GM23248 (cell line): ENCODE data around the gene EML4. TPM values are rescaled to one million over a fixed set of nuclear protein-coding genes. Genes with fewer than 3 reads are reported as not detected.

ENCODE experiments used
- DNase-seq: peaks from one replicate; pipeline ENCODE4 v3.0.0-alpha.2; 2015
- H2AFZ ChIP-seq: fragments of 200-600 bp; sonication (generic); 2 replicates; pipeline ENCODE4 v1.6.1; 2016; ENCODE audit warnings: antibody characterized with exemption
- H3F3A ChIP-seq: fragments of 200-600 bp; sonication (generic); 2 replicates; pipeline ENCODE4 v1.6.1; 2016; ENCODE audit warnings: mild to moderate bottlenecking, antibody characterized with exemption, mixed run types; ENCODE audit not compliant: insufficient read depth
- H3K27ac ChIP-seq: fragments of 200-600 bp; sonication (generic); 2 replicates; pipeline ENCODE4 v1.5.1; 2016; ENCODE audit warnings: mild to moderate bottlenecking
- H3K27me3 ChIP-seq: fragments of 200-600 bp; sonication (generic); replicated peaks from 2 replicates; pipeline ENCODE4 v1.6.1; 2016; ENCODE audit warnings: mild to moderate bottlenecking; ENCODE audit not compliant: insufficient read depth
- H3K36me3 ChIP-seq: fragments of 200-600 bp; sonication (generic); 2 replicates; pipeline ENCODE4 v1.6.1; 2016; ENCODE audit warnings: low read depth, mild to moderate bottlenecking
- H3K4me1 ChIP-seq: fragments of 200-600 bp; sonication (generic); 2 replicates; pipeline ENCODE4 v1.6.1; 2016; ENCODE audit warnings: mild to moderate bottlenecking; ENCODE audit not compliant: insufficient read depth
- H3K4me2 ChIP-seq: fragments of 200-600 bp; sonication (generic); one replicate; pipeline ENCODE4 v1.6.1; 2016; ENCODE audit warnings: mild to moderate bottlenecking; ENCODE audit not compliant: unreplicated experiment
- H3K4me3 ChIP-seq: fragments of 200-600 bp; sonication (generic); 2 replicates; pipeline ENCODE4 v1.5.1; 2016; ENCODE audit warnings: mild to moderate bottlenecking
- H3K79me2 ChIP-seq: fragments of 200-600 bp; sonication (generic); 2 replicates; pipeline ENCODE4 v1.6.1; 2016; ENCODE audit warnings: mild to moderate bottlenecking; ENCODE audit not compliant: insufficient read depth
- H3K9ac ChIP-seq: fragments of 200-600 bp; sonication (generic); 2 replicates; pipeline ENCODE4 v1.6.1; 2016; ENCODE audit warnings: mild to moderate bottlenecking
- H3K9me2 ChIP-seq: fragments of 200-600 bp; sonication (generic); 2 replicates; pipeline ENCODE4 v1.6.1; 2016; ENCODE audit warnings: mixed run types, mild to moderate bottlenecking, moderate library complexity; ENCODE audit not compliant: insufficient read depth
- H3K9me3 ChIP-seq: fragments of 200-600 bp; sonication (generic); one replicate; pipeline ENCODE4 v1.6.1; 2017; ENCODE audit warnings: low read depth
- H4K20me1 ChIP-seq: fragments of 200-600 bp; sonication (generic); 2 replicates; pipeline ENCODE4 v1.6.0; 2016; ENCODE audit not compliant: insufficient read depth
- EZH2 ChIP-seq: fragments of 200-600 bp; sonication (generic); IDR thresholded peaks from 2 replicates; pipeline ENCODE4 v1.6.1; 2018; ENCODE audit warnings: antibody characterized with exemption, mild to moderate bottlenecking; ENCODE audit not compliant: insufficient read depth, poor library complexity, severe bottlenecking
- EZH2phosphoT487 ChIP-seq: fragments of 200-600 bp; sonication (generic); IDR thresholded peaks from 2 replicates; pipeline ENCODE4 v1.6.1; 2018; ENCODE audit warnings: antibody characterized with exemption, moderate library complexity, mild to moderate bottlenecking, low read depth; ENCODE audit not compliant: insufficient read depth
- WGBS, 2 experiments: methylation state at CpG; one replicate each; pipeline ENCODE4 v1.1.6; 2015 to 2017; ENCODE audit warnings: low lambda C conversion rate in 2 of 2, low coverage in 1 of 2; ENCODE audit errors: missing lambda C conversion rate in 2 of 2; 5-methylcytosine and 5-hydroxymethylcytosine counted together
- in situ Hi-C: fragments of 300-500 bp; cut with MboI; formaldehyde crosslinking; loops from 2 replicates; pipeline ENCODE4 v1.15.0; 2020
- polyA plus RNA-seq: library from polyadenylated mRNA; unstranded; fragments of >200 nt; fragmentation: Nextera tagmentation; extraction: Ambion mirVana; gene quantifications from 2 replicates; pipeline ENCODE4 v1.2.1, GENCODE V29; 2016
- total RNA-seq: library from RNA; depleted of rRNA; stranded (reverse); fragments of >200 nt; shearing (Covaris generic); gene quantifications from 2 replicates; pipeline ENCODE4 v1.2.3, GENCODE V29; 2014

Gene EML4
- total and polyA plus RNA-seq, 2 experiments from 2014 or later = 19.3 to 21.7 TPM

DNA sequence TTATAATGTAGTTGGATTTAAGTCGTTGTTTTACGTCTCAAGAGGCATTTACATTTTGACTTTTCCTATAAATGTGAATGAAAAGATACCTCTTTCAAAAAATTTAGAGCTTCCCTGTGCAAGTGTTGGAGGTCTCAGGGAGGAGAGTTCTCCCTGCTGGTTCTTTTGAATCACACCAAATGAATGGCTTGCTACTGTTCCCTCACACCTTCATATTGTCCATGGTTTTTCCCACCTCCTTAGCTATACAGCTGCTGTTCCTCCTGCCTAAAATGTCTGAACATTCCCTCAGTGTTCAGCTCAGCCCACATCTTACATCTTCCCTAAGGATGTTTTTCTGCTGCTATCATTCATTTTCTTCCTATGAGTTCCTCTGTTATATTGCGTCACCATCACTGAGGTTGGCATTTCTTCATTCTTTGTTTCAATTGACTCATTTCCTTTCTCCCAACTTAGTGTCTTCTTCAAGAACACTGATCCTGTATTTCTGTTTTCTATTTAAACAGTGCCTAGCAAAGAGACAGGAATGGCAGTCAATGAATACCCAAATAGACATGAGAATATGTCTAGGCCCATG lies 145.8 kb downstream of the EML4 start:
- peaks cover 27% of the 10 kb centered on the region for H3F3A ChIP-seq
- TF ChIP-seq EZH2phosphoT487 (no peak), EZH2 (no peak)
- WGBS, 2 experiments = 53 to 60% methylated on average over 3 of the region's 3 CpGs
- no peaks in the 10 kb centered on the region for H3K36me3 ChIP-seq
- H2AFZ ChIP-seq = peak overlapping the region; percentile 69
- no peaks in the 10 kb centered on the region for H3K9me3 ChIP-seq
- in situ Hi-C loops = loop anchor here (25.0 kb wide), 1 partner anchor 453 kb away; no protein-coding TSS in a partner anchor
- H3K9ac ChIP-seq = peak overlapping the region; percentile 36
- H3K4me1 ChIP-seq = peaks cover 24% of the 10 kb centered on the region
- H3K79me2 ChIP-seq = no peaks in the 10 kb centered on the region
- no peaks in the 10 kb centered on the region for H4K20me1 ChIP-seq
- peak overlapping the region; percentile 59 for H3K4me2 ChIP-seq
- H3K9me2 ChIP-seq = no peaks in the 10 kb centered on the region
- 0 out of 2 replicates have a peak overlapping the region, but pooled peaks have one; percentile 14 for H3K4me3 ChIP-seq
- H3K27me3 ChIP-seq = no peaks in the 10 kb centered on the region
- peak overlapping the region; percentile 67 for H3K27ac ChIP-seq
- peak; percentile 93 for DNase-seq

DNA sequence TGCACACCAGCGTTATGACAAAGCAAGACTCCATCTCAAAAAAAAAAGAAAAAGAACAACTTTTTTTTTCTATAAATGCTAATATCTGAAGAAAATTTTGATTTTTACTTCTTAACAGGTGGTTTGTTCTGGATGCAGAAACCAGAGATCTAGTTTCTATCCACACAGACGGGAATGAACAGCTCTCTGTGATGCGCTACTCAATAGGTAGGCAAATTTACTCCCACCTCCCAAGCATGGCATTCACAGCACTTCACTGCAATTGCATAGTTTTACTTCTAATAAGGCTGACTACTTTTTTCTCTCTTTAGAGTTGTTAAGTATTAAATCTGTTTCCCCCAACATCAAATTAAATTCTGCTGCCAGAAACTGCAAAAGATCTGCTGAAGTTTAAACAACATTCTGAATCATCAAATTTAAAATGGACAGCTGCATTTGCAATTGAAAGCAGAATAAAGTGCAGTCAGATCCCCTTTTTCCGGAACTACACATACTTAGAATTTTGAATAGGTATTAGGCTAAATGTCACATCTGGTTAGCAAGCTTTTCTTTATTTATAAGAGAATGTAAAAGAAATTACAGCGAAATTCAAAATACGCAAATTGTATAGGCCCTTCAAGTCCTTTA lies 146.8 kb downstream of the EML4 start:
- WGBS, 2 experiments = 88 to 90% methylated on average over 6 of the region's 6 CpGs
- H3K36me3 ChIP-seq = no peaks in the 10 kb centered on the region
- DNase-seq = no peak
- no peak overlapping the region for H3K4me3 ChIP-seq
- TF ChIP-seq EZH2 (no peak), EZH2phosphoT487 (no peak)
- no peaks in the 10 kb centered on the region for H3K9me3 ChIP-seq
- no peaks in the 10 kb centered on the region for H4K20me1 ChIP-seq
- no peaks in the 10 kb centered on the region for H3K27me3 ChIP-seq
- H3K79me2 ChIP-seq = no peaks in the 10 kb centered on the region
- H3K9me2 ChIP-seq = no peaks in the 10 kb centered on the region
- peaks cover 27% of the 10 kb centered on the region for H3F3A ChIP-seq
- H3K4me1 ChIP-seq = peaks cover 24% of the 10 kb centered on the region
- H3K27ac ChIP-seq = peak overlapping the region; percentile 67
- no peak overlapping the region for H2AFZ ChIP-seq
- in situ Hi-C loops = loop anchor here (25.0 kb wide), 1 partner anchor 454 kb away; no protein-coding TSS in a partner anchor
- no peak overlapping the region for H3K4me2 ChIP-seq
- no peak overlapping the region for H3K9ac ChIP-seq

DNA sequence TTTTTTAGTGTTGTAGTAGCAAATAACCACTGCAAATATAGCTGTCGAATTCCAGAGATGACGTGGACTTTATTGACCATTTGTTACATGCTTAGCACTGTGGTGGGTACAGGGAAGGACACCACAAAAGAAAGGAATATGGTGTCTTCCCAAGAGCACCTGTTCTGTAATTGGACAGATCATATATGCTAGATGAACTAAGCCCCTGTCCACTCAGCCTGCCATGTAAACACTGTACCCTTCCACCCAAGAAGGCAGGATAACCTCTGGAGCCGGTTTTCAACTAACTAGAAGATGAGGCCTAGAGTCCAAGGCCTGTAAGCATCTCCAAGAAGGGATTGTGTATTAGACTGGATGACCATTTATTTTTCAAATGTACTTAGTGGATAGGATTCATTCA lies 147.8 kb downstream of the EML4 start:
- H3K36me3 ChIP-seq = no peaks in the 10 kb centered on the region
- no peak overlapping the region for H3K4me3 ChIP-seq
- H3K27me3 ChIP-seq = no peaks in the 10 kb centered on the region
- no peaks in the 10 kb centered on the region for H3K79me2 ChIP-seq
- H4K20me1 ChIP-seq = no peaks in the 10 kb centered on the region
- no peak overlapping the region for H3K27ac ChIP-seq
- H3K9me3 ChIP-seq = no peaks in the 10 kb centered on the region
- H3K9me2 ChIP-seq = no peaks in the 10 kb centered on the region
- peaks cover 27% of the 10 kb centered on the region for H3F3A ChIP-seq
- in situ Hi-C loops = loop anchor here (25.0 kb wide), 1 partner anchor 455 kb away; no protein-coding TSS in a partner anchor
- H3K4me2 ChIP-seq = no peak overlapping the region
- TF ChIP-seq EZH2phosphoT487 (no peak), EZH2 (no peak)
- DNase-seq = no peak
- 80 to 97% methylated on average over 3 of the region's 3 CpGs for WGBS, 2 experiments
- H2AFZ ChIP-seq = no peak overlapping the region
- peaks cover 24% of the 10 kb centered on the region for H3K4me1 ChIP-seq
- no peak overlapping the region for H3K9ac ChIP-seq

DNA sequence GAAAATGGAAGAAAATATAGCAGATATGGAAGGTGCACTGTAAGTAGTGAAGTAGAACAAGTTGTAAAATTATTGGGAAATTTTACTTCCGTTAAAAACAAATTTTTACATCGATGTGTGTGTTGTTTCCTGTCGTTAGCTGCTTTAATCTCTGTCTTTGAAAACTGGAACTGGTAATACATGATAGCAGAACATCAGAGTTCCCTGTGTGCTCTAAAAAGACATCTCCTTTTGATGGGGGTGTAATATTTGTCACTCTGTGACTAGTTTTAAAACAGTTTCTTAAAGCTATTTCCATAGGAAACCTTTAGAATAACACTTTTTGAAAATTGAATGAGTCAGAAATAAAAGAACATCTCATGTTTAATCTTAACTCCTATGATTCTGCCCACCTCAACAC lies 148.3 kb downstream of the EML4 start:
- Histone ChIP-seq H3K9me2 (no peaks in the 10 kb centered on the region), H2AFZ (no peak overlapping the region), H3K4me3 (no peak overlapping the region), H3K27ac (no peak overlapping the region), H3K9me3 (no peaks in the 10 kb centered on the region), H3F3A (peaks cover 27% of the 10 kb centered on the region), H3K36me3 (no peaks in the 10 kb centered on the region), H3K9ac (no peak overlapping the region), H4K20me1 (no peaks in the 10 kb centered on the region), H3K4me2 (no peak overlapping the region), H3K79me2 (no peaks in the 10 kb centered on the region), H3K4me1 (peaks cover 24% of the 10 kb centered on the region), H3K27me3 (no peaks in the 10 kb centered on the region)
- DNase-seq = no peak
- TF ChIP-seq EZH2phosphoT487 (no peak), EZH2 (no peak)
- 81 to 89% methylated on average over 3 of the region's 3 CpGs for WGBS, 2 experiments
- in situ Hi-C loops = loop anchor here (25.0 kb wide), 1 partner anchor 455 kb away; no protein-coding TSS in a partner anchor
